PC-3 (cell line): Measurements from ENCODE around the gene AFF3. TPM values are rescaled to one million over a fixed set of nuclear protein-coding genes. Genes with fewer than 3 reads are reported as not detected.
A peak's percentile ranks its signal among the peaks of the same experiment; 100 is the strongest.

ENCODE experiments used
- ATAC-seq: fragments of 200-7000 bp; cut with Tn5 transposase; 2 replicates; pipeline ENCODE4 v1.9.1; 2020; ENCODE audit warnings: mild to moderate bottlenecking, moderate library complexity
- BruUV-seq: library from RNA; stranded (reverse); fragments of 400-500 nt; replicated peaks from 2 replicates; lab custom pipeline; 2021; lab: Mats Ljungman, UMichigan
- CTCF ChIA-PET: fragments of 300-600 bp; sonication (Branson Sonifier 250); formaldehyde crosslinking; loops from one replicate; lab custom pipeline; 2022; ENCODE audit warnings: antibody characterized with exemption; lab: Charles Lee
- POLR2A ChIA-PET: fragments of 300-600 bp; sonication (Branson Sonifier 250); formaldehyde crosslinking; loops from one replicate; lab custom pipeline; 2022; ENCODE audit warnings: antibody characterized with exemption; ENCODE audit not compliant: unreplicated experiment; lab: Charles Lee
- DNase-seq: peaks from one replicate; pipeline ENCODE4 v3.0.0-alpha.2; 2015
- H2AFZ ChIP-seq: fragments of 300-600 bp; sonication (generic); 2 replicates; pipeline ENCODE4 v1.6.0; 2016; ENCODE audit warnings: antibody characterized with exemption, low read length
- H3F3A ChIP-seq: fragments of 300-600 bp; sonication (generic); one replicate; pipeline ENCODE4 v1.6.0; 2017; ENCODE audit warnings: antibody characterized with exemption, low read length, control low read depth, mild to moderate bottlenecking; ENCODE audit not compliant: unreplicated experiment
- H3K27ac ChIP-seq: fragments of 300-600 bp; sonication (generic); 2 replicates; pipeline ENCODE4 v1.5.1; 2016; ENCODE audit warnings: mild to moderate bottlenecking, low read length
- H3K27me3 ChIP-seq: fragments of 300-600 bp; sonication (generic); 2 replicates; pipeline ENCODE4 v1.6.1; 2016; ENCODE audit warnings: low read length, mixed read lengths
- H3K36me3 ChIP-seq: fragments of 300-600 bp; sonication (generic); 2 replicates; pipeline ENCODE4 v1.6.1; 2016; ENCODE audit warnings: low read depth, mixed run types, low read length, mixed read lengths
- H3K4me1 ChIP-seq: fragments of 300-600 bp; sonication (generic); 2 replicates; pipeline ENCODE4 v1.5.1; 2016; ENCODE audit warnings: low read length; ENCODE audit not compliant: insufficient read depth
- H3K4me2 ChIP-seq: fragments of 300-600 bp; sonication (generic); 2 replicates; pipeline ENCODE4 v1.6.0; 2016; ENCODE audit warnings: low read length
- H3K4me3 ChIP-seq: fragments of 300-600 bp; sonication (generic); 2 replicates; pipeline ENCODE4 v1.5.1; 2016; ENCODE audit warnings: mild to moderate bottlenecking, low read length, mixed read lengths
- H3K79me2 ChIP-seq: fragments of 300-600 bp; sonication (generic); 2 replicates; pipeline ENCODE4 v1.6.1; 2017; ENCODE audit warnings: low read length, mixed read lengths
- H3K9ac ChIP-seq: fragments of 300-600 bp; sonication (generic); 2 replicates; pipeline ENCODE4 v1.6.0; 2016; ENCODE audit warnings: mild to moderate bottlenecking, low read length
- H3K9me2 ChIP-seq: fragments of 300-600 bp; sonication (generic); replicated peaks from 2 replicates; pipeline ENCODE4 v1.6.1; 2016; ENCODE audit warnings: mixed run types, low read length, mixed read lengths
- H3K9me3 ChIP-seq: fragments of 300-600 bp; sonication (generic); 2 replicates; pipeline ENCODE4 v1.6.1; 2016; ENCODE audit warnings: low read length, mixed read lengths
- H4K20me1 ChIP-seq: fragments of 300-600 bp; sonication (generic); 2 replicates; pipeline ENCODE4 v1.6.1; 2016; ENCODE audit warnings: low read length, mixed read lengths
- EZH2 ChIP-seq: fragments of 300-600 bp; sonication (generic); IDR thresholded peaks from one replicate; pipeline ENCODE4 v1.6.1; 2017; ENCODE audit warnings: antibody characterized with exemption, mild to moderate bottlenecking, low read length; ENCODE audit not compliant: unreplicated experiment
- EZH2phosphoT487 ChIP-seq: fragments of 300-600 bp; sonication (generic); IDR thresholded peaks from 2 replicates; pipeline ENCODE4 v1.6.1; 2018; ENCODE audit warnings: mild to moderate bottlenecking, antibody characterized with exemption, low read length, borderline replicate concordance
- intact Hi-C: fragments of 100-400 bp; cut with micrococcal nuclease; formaldehyde crosslinking; loops from 2 replicates; pipeline ENCODE4 v1.9.0; 2023
- total RNA-seq: library from RNA; depleted of rRNA; stranded (reverse); fragments of >200 nt; gene quantifications from 2 replicates; pipeline ENCODE4 v1.2.3, GENCODE V29; 2014
- TF ChIP-seq, protein P1 (sequence below): fragments of 300-600 bp; sonication (generic); conservative IDR thresholded peaks from 2 replicates; pipeline ENCODE4 v1.5.1; 2017; ENCODE audit warnings: antibody characterized with exemption, low read depth, mild to moderate bottlenecking, low read length

Gene AFF3
- total RNA-seq, 1 experiment from 2014 or later, result 0.04 TPM

DNA sequence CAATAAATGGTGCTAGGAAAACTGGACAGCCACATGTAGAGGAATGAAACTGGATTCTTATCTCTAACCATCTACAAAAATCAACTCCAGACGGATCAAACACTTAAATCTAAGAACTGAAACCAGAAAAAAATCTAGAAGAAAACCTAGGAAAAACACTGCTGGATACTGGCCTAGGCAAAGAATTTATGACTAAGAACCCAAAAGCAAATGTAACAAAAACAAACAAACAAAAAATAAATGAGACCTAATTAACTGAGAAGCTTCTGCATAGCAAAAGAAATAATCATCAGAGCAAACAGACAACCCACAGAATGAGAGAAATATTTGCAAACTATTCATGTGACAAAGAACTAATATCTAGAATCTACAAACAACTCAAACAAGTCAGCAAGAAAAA is 338.5 kb downstream of the AFF3 start:
- DNase-seq (peak; percentile 44), ATAC-seq (peak; percentile 10; the same call in 1 of the 2 replicates)
- Histone ChIP-seq H3K4me1 (peaks cover 48% of the 10 kb centered on the region), H3K9me2 (no peaks in the 10 kb centered on the region), H3K4me3 (no peak overlapping the region), H3K9ac (no peak overlapping the region), H3K79me2 (no peaks in the 10 kb centered on the region), H3K4me2 (no peak overlapping the region), H3K36me3 (no peaks in the 10 kb centered on the region), H3K27me3 (no peaks in the 10 kb centered on the region), H3K27ac (peak overlapping the region; percentile 37; the same call in 1 of the 2 replicates), H3K9me3 (no peaks in the 10 kb centered on the region), H4K20me1 (no peaks in the 10 kb centered on the region), H2AFZ (no peak overlapping the region), H3F3A (no peaks in the 10 kb centered on the region)
- intact Hi-C loops, result no loop called here
- ChIA-PET CTCF (no interaction called here), POLR2A (no interaction called here)
- TF ChIP-seq, protein P1, sequence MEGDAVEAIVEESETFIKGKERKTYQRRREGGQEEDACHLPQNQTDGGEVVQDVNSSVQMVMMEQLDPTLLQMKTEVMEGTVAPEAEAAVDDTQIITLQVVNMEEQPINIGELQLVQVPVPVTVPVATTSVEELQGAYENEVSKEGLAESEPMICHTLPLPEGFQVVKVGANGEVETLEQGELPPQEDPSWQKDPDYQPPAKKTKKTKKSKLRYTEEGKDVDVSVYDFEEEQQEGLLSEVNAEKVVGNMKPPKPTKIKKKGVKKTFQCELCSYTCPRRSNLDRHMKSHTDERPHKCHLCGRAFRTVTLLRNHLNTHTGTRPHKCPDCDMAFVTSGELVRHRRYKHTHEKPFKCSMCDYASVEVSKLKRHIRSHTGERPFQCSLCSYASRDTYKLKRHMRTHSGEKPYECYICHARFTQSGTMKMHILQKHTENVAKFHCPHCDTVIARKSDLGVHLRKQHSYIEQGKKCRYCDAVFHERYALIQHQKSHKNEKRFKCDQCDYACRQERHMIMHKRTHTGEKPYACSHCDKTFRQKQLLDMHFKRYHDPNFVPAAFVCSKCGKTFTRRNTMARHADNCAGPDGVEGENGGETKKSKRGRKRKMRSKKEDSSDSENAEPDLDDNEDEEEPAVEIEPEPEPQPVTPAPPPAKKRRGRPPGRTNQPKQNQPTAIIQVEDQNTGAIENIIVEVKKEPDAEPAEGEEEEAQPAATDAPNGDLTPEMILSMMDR, result no peak
- TF ChIP-seq EZH2phosphoT487 (no peak), EZH2 (no peak)
- BruUV-seq, result no TSS peak

DNA sequence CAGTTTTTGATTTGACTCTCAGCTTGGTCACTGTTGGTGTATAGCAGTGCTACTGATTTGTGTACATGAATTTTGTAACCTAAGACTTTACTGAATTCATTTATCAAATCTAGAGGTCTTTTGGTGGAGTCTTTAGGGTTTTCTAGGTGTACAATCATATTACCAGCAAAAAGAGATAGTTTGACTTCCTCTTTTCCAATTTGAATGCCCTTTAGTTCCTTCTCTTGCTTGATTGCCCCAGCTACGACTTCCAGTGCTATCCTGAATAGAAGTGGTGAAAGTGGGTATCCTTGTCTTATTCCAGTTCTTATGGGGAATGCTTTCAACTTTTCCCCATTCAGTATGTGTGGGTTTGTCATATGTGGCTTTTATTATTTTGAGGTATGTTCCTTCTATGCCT is 339.7 kb downstream of the AFF3 start:
- no peak for TF ChIP-seq EZH2phosphoT487
- no peak for TF ChIP-seq EZH2
- TF ChIP-seq, protein P1, result no peak
- H2AFZ ChIP-seq, result no peak overlapping the region
- no peaks in the 10 kb centered on the region for H3K27me3 ChIP-seq
- DNase-seq, result no peak
- no peak overlapping the region for H3K4me3 ChIP-seq
- no peaks in the 10 kb centered on the region for H3K9me2 ChIP-seq
- no peaks in the 10 kb centered on the region for H3K79me2 ChIP-seq
- H3K9me3 ChIP-seq, result no peaks in the 10 kb centered on the region
- H3K4me2 ChIP-seq, result no peak overlapping the region
- intact Hi-C loops, result no loop called here
- POLR2A ChIA-PET, result no interaction called here
- H3F3A ChIP-seq, result no peaks in the 10 kb centered on the region
- no TSS peak for BruUV-seq
- no peaks in the 10 kb centered on the region for H3K36me3 ChIP-seq
- no peaks in the 10 kb centered on the region for H4K20me1 ChIP-seq
- peaks cover 38% of the 10 kb centered on the region for H3K4me1 ChIP-seq
- CTCF ChIA-PET, result no interaction called here
- H3K9ac ChIP-seq, result no peak overlapping the region
- no peak overlapping the region for H3K27ac ChIP-seq
- ATAC-seq, result no peak

DNA sequence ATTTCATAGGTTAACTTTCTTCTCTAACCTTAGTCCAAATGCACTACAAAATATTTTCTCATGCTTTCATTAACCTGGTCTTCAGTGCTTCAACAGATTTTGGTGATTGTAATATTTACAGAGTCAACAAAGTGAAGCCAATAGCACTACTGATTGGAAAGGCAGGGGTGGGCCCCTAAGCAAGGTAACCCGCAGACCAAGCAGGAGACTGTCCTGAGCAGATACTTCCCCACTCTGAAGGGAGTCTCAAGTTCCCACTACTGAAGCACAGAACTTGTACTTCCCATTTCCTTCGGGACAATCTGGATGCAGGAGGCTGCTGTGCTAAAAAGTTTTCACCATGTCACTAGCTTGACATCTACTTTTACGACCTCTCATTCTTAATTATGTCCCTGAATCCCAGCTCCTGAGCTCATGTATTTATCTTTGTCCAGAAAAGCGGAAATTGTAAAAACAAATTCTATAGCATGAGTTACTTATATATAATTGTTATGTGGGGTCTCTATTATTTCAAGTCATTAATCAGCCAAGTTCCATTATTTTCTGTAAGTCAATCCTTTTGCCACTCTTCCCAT is 341.0 kb downstream of the AFF3 start:
- no peak for DNase-seq
- Histone ChIP-seq H3K4me1 (peaks cover 25% of the 10 kb centered on the region), H3K79me2 (no peaks in the 10 kb centered on the region), H3K36me3 (no peaks in the 10 kb centered on the region), H3K4me2 (no peak overlapping the region), H3K9me3 (peaks cover 9% of the 10 kb centered on the region; the same call in 1 of the 2 replicates), H3K9me2 (no peaks in the 10 kb centered on the region), H3K4me3 (no peak overlapping the region), H3K9ac (no peak overlapping the region), H4K20me1 (no peaks in the 10 kb centered on the region), H3K27me3 (no peaks in the 10 kb centered on the region), H3F3A (no peaks in the 10 kb centered on the region), H2AFZ (no peak overlapping the region), H3K27ac (no peak overlapping the region)
- no TSS peak for BruUV-seq
- no peak for ATAC-seq
- CTCF ChIA-PET, result no interaction called here
- intact Hi-C loops, result no loop called here
- TF ChIP-seq, protein P1, result no peak
- TF ChIP-seq EZH2phosphoT487 (no peak), EZH2 (no peak)
- POLR2A ChIA-PET, result no interaction called here
